ENCODE results near the gene SPARCL1.

- TF ChIP-seq RAD21 (IDR thresholded peaks at IDR 0.05; ENCODE audit: insufficient read depth, low read depth, low read length) (no peak), POLR2AphosphoS5 (IDR thresholded peaks at IDR 0.05; ENCODE audit: low read length) (no peak), CTCF (IDR thresholded peaks at IDR 0.05 in 2 of 3, conservative IDR thresholded peaks at IDR 0.05 in 1 of 3; ENCODE audit: control insufficient read depth in 2 of 3, extremely low read depth in 1 of 3, insufficient read depth in 1 of 3, low read depth in 3 of 3, low read length in 3 of 3) (no peak), GABPA (IDR thresholded peaks at IDR 0.05; ENCODE audit: low read depth) (no peak), TARDBP (IDR thresholded peaks at IDR 0.05; ENCODE audit: borderline replicate concordance) (no peak), CBX5 (IDR thresholded peaks at IDR 0.05; ENCODE audit: low read depth) (no peak)
These were observed 38.0 kb upstream of the SPARCL1 start for GRCh38 chr4:87567191-87567590.

Data from GM12878 (cell line).